GM10248 (cell line): ENCODE data around the gene SLC6A1.
A peak's percentile ranks its signal among the peaks of the same experiment; 100 is the strongest.

ENCODE experiments used
- CTCF ChIA-PET: fragments of 300-600 bp; sonication (Branson Sonifier 250); formaldehyde crosslinking; extraction: SDS; loops from one replicate; lab custom pipeline; 2021; ENCODE audit warnings: antibody characterized with exemption; lab: Yijun Ruan, JAX
- POLR2A ChIA-PET: fragments of 350-650 bp; sonication (Branson Sonifier 250); formaldehyde crosslinking; extraction: SDS; loops from one replicate; lab custom pipeline; 2020; ENCODE audit warnings: antibody characterized with exemption; lab: Yijun Ruan, JAX
- DNase-seq: peaks from one replicate; pipeline ENCODE4 v3.0.0; 2012; ENCODE audit errors: extremely low spot score
- CTCF ChIP-seq: IDR thresholded peaks from 2 replicates; pipeline ENCODE4 v1.5.1; 2012; ENCODE audit warnings: mild to moderate bottlenecking, low read depth; ENCODE audit errors: extremely low read depth, missing control alignments, control extremely low read depth

SLC6A1 gene

GRCh38 chr3:10982782-10983181, 9.8 kb upstream of the SLC6A1 start:
- DNase-seq: no peak
- no peak for TF ChIP-seq CTCF
- ChIA-PET POLR2A (no interaction called here), CTCF (interaction anchor here (0.9 to 1.9 kb wide), 5 partner anchors 13 to 224 kb away, joined by 3 to 9 read pairs (median 3); no protein-coding TSS in a partner anchor)

- TF ChIP-seq CTCF: peak; percentile 48
- CTCF ChIA-PET: interaction anchor here (0.9 to 1.9 kb wide), 6 partner anchors 14 to 225 kb away, joined by 3 to 9 read pairs (median 3); no protein-coding TSS in a partner anchor
- peak; percentile 62 for DNase-seq
- POLR2A ChIA-PET: no interaction called here
Measured at GRCh38 chr3:10983219-10983916, 9.2 kb upstream of the SLC6A1 start.

GRCh38 chr3:10984371-10984896, 8.1 kb upstream of the SLC6A1 start:
- no peak for TF ChIP-seq CTCF
- ChIA-PET CTCF (interaction anchor here (1.0 to 1.2 kb wide), 2 partner anchors 17 kb away, joined by 3 read pairs; no protein-coding TSS in a partner anchor), POLR2A (no interaction called here)
- no peak for DNase-seq

- TF ChIP-seq CTCF: no peak
- ChIA-PET POLR2A (interaction anchor here (0.6 kb wide), 1 partner anchor 615 kb away, joined by 5 read pairs; no protein-coding TSS in a partner anchor), CTCF (interaction anchor here (1.2 kb wide), 1 partner anchor 17 kb away, joined by 3 read pairs; no protein-coding TSS in a partner anchor)
- DNase-seq: no peak
Measured at GRCh38 chr3:10985181-10985580, 7.4 kb upstream of the SLC6A1 start.

- POLR2A ChIA-PET: no interaction called here
- CTCF ChIA-PET: interaction anchor here (1.7 kb wide), 1 partner anchor 55 kb away, joined by 4 read pairs; no protein-coding TSS in a partner anchor
- DNase-seq: no peak
- TF ChIP-seq CTCF: no peak
Measured at GRCh38 chr3:10986592-10986991, 6.0 kb upstream of the SLC6A1 start.

GRCh38 chr3:10988001-10988665, 4.4 kb upstream of the SLC6A1 start:
- DNase-seq: no peak
- ChIA-PET CTCF (interaction anchor here (1.0 to 1.1 kb wide), 2 partner anchors 41 to 73 kb away, joined by 3 read pairs; no protein-coding TSS in a partner anchor), POLR2A (no interaction called here)

More at GRCh38 chr3:10988001-10988665, 4.4 kb upstream of the SLC6A1 start:
- no peak for TF ChIP-seq CTCF
